Cardiac fibroblast (primary cell): ENCODE results near the gene R3HDM4.
A peak's percentile ranks its signal among the peaks of the same experiment; 100 is the strongest.

Experiments used
- DNase-seq, 2 donors: peaks; one replicate each; pipeline versions ENCODE4 v3.0.0 to v3.0.0-alpha.2; 2010; ENCODE audit warnings: low read depth in 2 of 2
- H3K4me3 ChIP-seq, 2 donors: replicated peaks in 1 of 2; 1 replicate in 1 of 2; 2 replicates in 1 of 2; pipeline ENCODE4 v1.5.1; 2011; ENCODE audit warnings: low read depth in 2 of 2, low read length in 2 of 2, mild to moderate bottlenecking in 2 of 2, moderate library complexity in 1 of 2
- CTCF ChIP-seq: IDR thresholded peaks from one replicate; pipeline ENCODE4 v1.5.1; 2011; ENCODE audit warnings: low read depth, mild to moderate bottlenecking, low read length, inconsistent platforms

Gene R3HDM4

GRCh38 chr19:941292-942132, 28.5 kb upstream of the R3HDM4 start:
- DNase-seq, result no peak
- no peak for TF ChIP-seq CTCF
- no peak overlapping the region for H3K4me3 ChIP-seq

- no peak overlapping the region for H3K4me3 ChIP-seq
- TF ChIP-seq CTCF, result no peak
- peak in 1 of 2 donors; percentile 36 for DNase-seq
Observed at GRCh38 chr19:940591-941291, 27.7 kb upstream of the R3HDM4 start.

GRCh38 chr19:939922-940321, 26.9 kb upstream of the R3HDM4 start:
- H3K4me3 ChIP-seq, result no peak overlapping the region
- no peak for DNase-seq
- TF ChIP-seq CTCF, result no peak

GRCh38 chr19:939439-939838, 26.4 kb upstream of the R3HDM4 start:
- TF ChIP-seq CTCF, result no peak
- DNase-seq, result no peak
- no peak overlapping the region for H3K4me3 ChIP-seq

GRCh38 chr19:938233-938923, 25.4 kb upstream of the R3HDM4 start:
- no peak overlapping the region for H3K4me3 ChIP-seq
- no peak for DNase-seq
- no peak for TF ChIP-seq CTCF

- TF ChIP-seq CTCF, result no peak
- H3K4me3 ChIP-seq, result no peak overlapping the region
- DNase-seq, result no peak
Observed at GRCh38 chr19:937259-937694, 24.3 kb upstream of the R3HDM4 start.
